Measurements from ENCODE around the gene CCDC190.

DNA sequence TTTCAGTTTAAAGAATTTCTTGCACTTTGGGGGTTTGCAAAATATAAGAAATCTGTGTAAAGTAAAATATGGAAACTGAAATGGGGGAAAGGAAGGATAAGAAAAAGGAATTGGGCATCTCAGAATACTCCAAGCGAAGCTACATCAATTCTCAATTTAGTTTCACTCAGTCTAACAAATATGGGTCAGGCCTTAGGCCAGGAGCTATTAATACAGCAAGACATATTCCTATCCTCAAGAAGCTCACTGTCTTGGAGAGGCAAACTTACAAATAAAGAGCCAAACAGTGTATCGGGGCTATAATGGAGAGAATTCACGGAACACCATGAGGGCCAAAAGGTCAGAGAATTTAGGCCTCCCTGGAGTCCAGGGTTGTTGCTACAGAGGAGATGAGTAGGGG is 43.0 kb upstream of the CCDC190 start:
- no peak for TF ChIP-seq CTCF (IDR thresholded peaks at IDR 0.05)
- TF ChIP-seq EP300 (IDR thresholded peaks at IDR 0.05) = no peak
- TF ChIP-seq POLR2A (IDR thresholded peaks at IDR 0.05) = no peak

Data from stomach (tissue), 4 donors.